Heart left ventricle (tissue), 16 donors: ENCODE data around the gene RNF225. TPM values are rescaled to one million over a fixed set of nuclear protein-coding genes. Genes with fewer than 3 reads are reported as not detected.

Experiments used
- ATAC-seq, 4 donors: fragments of 200-7000 bp; cut with Tn5 transposase; one replicate each; pipeline ENCODE4 v1.9.1; 2020 to 2022; ENCODE audit warnings: moderate library complexity in 4 of 4, mild to moderate bottlenecking in 3 of 4, moderate number of reproducible peaks in 1 of 4
- DNase-seq, 5 donors: peaks; one replicate each; pipeline ENCODE4 v3.0.0-alpha.2; 2020
- H3K27ac ChIP-seq, 12 donors: fragments of 200-600 bp; sonication (generic) in 4 of 12; one replicate each; pipeline versions ENCODE4 v1.5.0 to v1.8.0; 2016 to 2022; ENCODE audit warnings: mild to moderate bottlenecking in 2 of 12
- H3K27me3 ChIP-seq, 9 donors: fragments of 200-600 bp; sonication (generic) in 2 of 9; one replicate each; pipeline versions ENCODE4 v1.5.1 to v1.8.0; 2016 to 2022; ENCODE audit warnings: mild to moderate bottlenecking in 3 of 9
- H3K36me3 ChIP-seq, 9 donors: fragments of 200-600 bp; sonication (generic) in 2 of 9; one replicate each; pipeline versions ENCODE4 v1.5.0 to v1.8.0; 2018 to 2022; ENCODE audit warnings: mild to moderate bottlenecking in 2 of 9
- H3K4me1 ChIP-seq, 12 donors: fragments of 200-600 bp; sonication (generic) in 4 of 12; one replicate each; pipeline versions ENCODE4 v1.5.0 to v1.8.0; 2016 to 2022; ENCODE audit warnings: mild to moderate bottlenecking in 3 of 12
- H3K4me3 ChIP-seq, 12 donors: fragments of 200-600 bp; sonication (generic) in 4 of 12; one replicate each; pipeline versions ENCODE4 v1.5.0 to v1.8.0; 2017 to 2022; ENCODE audit warnings: mild to moderate bottlenecking in 9 of 12, moderate library complexity in 4 of 12
- H3K9me3 ChIP-seq, 12 donors: fragments of 200-600 bp; sonication (generic) in 4 of 12; one replicate each; pipeline versions ENCODE4 v1.5.0 to v1.8.0; 2016 to 2022; ENCODE audit warnings: mild to moderate bottlenecking in 1 of 12
- CTCF ChIP-seq, 12 donors: fragments of 200-600 bp; sonication (generic) in 4 of 12; IDR thresholded peaks; one replicate each; pipeline versions ENCODE4 v1.5.0 to v1.8.0; 2018 to 2022; ENCODE audit warnings: antibody characterized with exemption in 12 of 12, mild to moderate bottlenecking in 5 of 12
- POLR2A ChIP-seq, 2 donors: fragments of 450-650 bp; IDR thresholded peaks; one replicate each; pipeline ENCODE4 v1.6.1; 2017; ENCODE audit warnings: antibody characterized with exemption in 2 of 2, mild to moderate bottlenecking in 2 of 2, moderate library complexity in 2 of 2
- WGBS, 4 donors: extraction: QIAGEN DNeasy Blood & Tissue Kit in 2 of 4; methylation state at CpG; one replicate each; pipeline versions ENCODE4 v1.1.5 to v1.1.7; 2013 to 2018; 5-methylcytosine and 5-hydroxymethylcytosine counted together
- intact Hi-C, 10 donors: fragments of 100-400 bp; cut with DNase I; formaldehyde crosslinking; loops; one replicate each; pipeline versions ENCODE4 v1.11.1 to v1.14.2; 2022
- polyA plus RNA-seq, 2 donors: library from polyadenylated mRNA; stranded (reverse); fragments of 200-250 nt; gene quantifications; one replicate each; pipeline ENCODE4 v1.2.3, GENCODE V29; 2013
- total RNA-seq, 9 donors: library from RNA; depleted of rRNA in 2 of 9; stranded (reverse); fragments of >200 nt in 2 of 9; fragmentation: NEBNext Ultra II Directional in 3 of 9; extraction: Animal tissue kit (Norgen Biotek cat#: 25700) in 3 of 9; gene quantifications; one replicate each; pipeline versions ENCODE4 v1.1.0 to v1.2.4, GENCODE V29; 2016 to 2023
- donor health status: ischemic (EF 13 %, LVEDD 7.1; RV severe dilation, severe dysfunction).
- donor health status: healthy with polysubstance abuse.
- donor health status: DM: no; HTN: yes; CAD: no.
- donor health status: DM: no; HTN: no; CAD: no.
- donor health status: ischemic (EF 25% LVEDD 6.9; RV normal size, moderate dysfunction).
- donor health status: ischemic (EF 25% LVEDD 5.7; RV mildly dilated, moderate dysfunction).
- donor health status: healthy.
- donor health status: DM: yes; HTN: yes; CAD: no.
- donor health status: ischemic (EF 35%, LVEDD 5.7; RV mildly dilated, moderate dysfunction).
- donor health status: nonischemic (EF 11% LVEDD 7.7; RV severe dilation, severe dysfunction).
- donor health status: DM: yes; HTN: yes; CAD: no.
- donor health status: PGD.
- donor health status: ischemic (EF 29% LVEDD 5.4; RV normal size, mild dysfunction).
- donor health status: nonischemic (EF 23%, LVEDD 6.1; RV moderate dilation, normal function).

Gene RNF225
- total and polyA plus RNA-seq, 11 donors, result not detected

- H3K36me3 ChIP-seq, result peaks cover 0 to 35% (median 28%) of the 10 kb centered on the region in 9 donors
- H3K27ac ChIP-seq, result no peak overlapping the region
- H3K4me3 ChIP-seq, result peak overlapping the region in 1 of 12 donors; percentile 27
- peaks cover 5 to 25% (median 16%) of the 10 kb centered on the region in 9 donors for H3K27me3 ChIP-seq
- no peaks in the 10 kb centered on the region for H3K9me3 ChIP-seq
- no peak for TF ChIP-seq POLR2A (IDR thresholded peaks at IDR 0.05)
- no peak for TF ChIP-seq CTCF (IDR thresholded peaks at IDR 0.05)
- intact Hi-C loops, result no loop called here
- no peak for DNase-seq
- 23 to 46% (median 32%) methylated on average over 36 to 58 of the region's 58 CpGs for WGBS, 4 donors
- H3K4me1 ChIP-seq, result peaks cover 3 to 28% (median 11%) of the 10 kb centered on the region in 12 donors
- ATAC-seq, result no peak
Measured at GRCh38 chr19:58396691-58397532, 1.5 kb downstream of the RNF225 start.

- TF ChIP-seq POLR2A (IDR thresholded peaks at IDR 0.05) (no peak), CTCF (IDR thresholded peaks at IDR 0.05) (no peak)
- Histone ChIP-seq H3K9me3 (no peaks in the 10 kb centered on the region), H3K4me1 (peaks cover 3 to 31% (median 14%) of the 10 kb centered on the region in 12 donors), H3K27me3 (peaks cover 5 to 25% (median 16%) of the 10 kb centered on the region in 9 donors), H3K27ac (no peak overlapping the region), H3K4me3 (no peak overlapping the region), H3K36me3 (peaks cover 0 to 28% (median 25%) of the 10 kb centered on the region in 9 donors)
- DNase-seq, result no peak
- no peak for ATAC-seq
- WGBS, 4 donors, result 46 to 65% (median 56%) methylated on average over 4 to 7 of the region's 7 CpGs
- intact Hi-C loops, result no loop called here
Measured at GRCh38 chr19:58397533-58398037, 2.1 kb downstream of the RNF225 start.

GRCh38 chr19:58398087-58398486, 2.6 kb downstream of the RNF225 start:
- Histone ChIP-seq H3K4me3 (no peak overlapping the region), H3K36me3 (peaks cover 0 to 24% (median 20%) of the 10 kb centered on the region in 9 donors), H3K27ac (no peak overlapping the region), H3K4me1 (peaks cover 3 to 31% (median 14%) of the 10 kb centered on the region in 12 donors), H3K27me3 (peaks cover 5 to 25% (median 16%) of the 10 kb centered on the region in 9 donors), H3K9me3 (no peaks in the 10 kb centered on the region)
- intact Hi-C loops, result no loop called here
- TF ChIP-seq CTCF (IDR thresholded peaks at IDR 0.05) (no peak), POLR2A (IDR thresholded peaks at IDR 0.05) (no peak)
- 76 to 88% (median 86%) methylated on average over 4 of the region's 4 CpGs for WGBS, 4 donors
- DNase-seq, result no peak
- ATAC-seq, result no peak

GRCh38 chr19:58398545-58398944, 3.1 kb downstream of the RNF225 start:
- intact Hi-C loops, result no loop called here
- Histone ChIP-seq H3K27ac (no peak overlapping the region), H3K27me3 (peaks cover 5 to 25% (median 16%) of the 10 kb centered on the region in 9 donors), H3K9me3 (no peaks in the 10 kb centered on the region), H3K4me1 (peaks cover 3 to 31% (median 14%) of the 10 kb centered on the region in 12 donors), H3K36me3 (peaks cover 0 to 20% (median 15%) of the 10 kb centered on the region in 9 donors), H3K4me3 (no peak overlapping the region)
- DNase-seq, result no peak
- no peak for ATAC-seq
- no peak for TF ChIP-seq CTCF (IDR thresholded peaks at IDR 0.05)
- TF ChIP-seq POLR2A (IDR thresholded peaks at IDR 0.05), result no peak
- WGBS, 4 donors, result 92 to 98% (median 94%) methylated on average over 5 to 6 of the region's 6 CpGs
